A673 (cell line): ENCODE results near the gene ELF1. TPM values are rescaled to one million over a fixed set of nuclear protein-coding genes. Genes with fewer than 3 reads are reported as not detected.
A peak's percentile ranks its signal among the peaks of the same experiment; 100 is the strongest.

Source experiments
- BruUV-seq: library from RNA; stranded (reverse); fragments of 400-500 nt; replicated peaks from 2 replicates; lab custom pipeline; 2021; lab: Mats Ljungman, UMichigan
- CTCF ChIA-PET: fragments of 300-600 bp; sonication (Branson Sonifier 250); formaldehyde crosslinking; loops from one replicate; lab custom pipeline; 2022; ENCODE audit warnings: antibody characterized with exemption; lab: Charles Lee
- POLR2A ChIA-PET: fragments of 300-600 bp; sonication (Branson Sonifier 250); formaldehyde crosslinking; loops from one replicate; lab custom pipeline; 2022; ENCODE audit warnings: antibody characterized with exemption; ENCODE audit not compliant: low non-redundant PET; lab: Charles Lee
- DNase-seq: peaks from one replicate; pipeline ENCODE4 v3.0.0-alpha.2; 2015; ENCODE audit warnings: low spot score
- H3K27ac ChIP-seq: fragments of 200-600 bp; sonication (generic); 2 replicates; pipeline ENCODE4 v1.5.1; 2016; ENCODE audit warnings: mixed run types, low read depth, mild to moderate bottlenecking, mixed read lengths, antibody characterized with exemption, low read length; ENCODE audit not compliant: poor library complexity, severe bottlenecking
- H3K27me3 ChIP-seq: fragments of 200-600 bp; sonication (generic); replicated peaks from 2 replicates; pipeline ENCODE4 v1.6.1; 2017; ENCODE audit warnings: mixed run types, low read depth, mild to moderate bottlenecking, mixed read lengths, antibody characterized with exemption, low read length; ENCODE audit not compliant: insufficient read depth, poor library complexity
- H3K36me3 ChIP-seq: fragments of 200-600 bp; sonication (generic); 2 replicates; pipeline ENCODE4 v1.6.1; 2016; ENCODE audit warnings: mixed run types, mild to moderate bottlenecking, mixed read lengths, antibody characterized with exemption, low read length; ENCODE audit not compliant: insufficient read depth, poor library complexity, severe bottlenecking
- H3K4me1 ChIP-seq: fragments of 200-600 bp; sonication (generic); 2 replicates; pipeline ENCODE4 v1.6.1; 2017; ENCODE audit warnings: mixed run types, mild to moderate bottlenecking, mixed read lengths, antibody characterized with exemption, low read length; ENCODE audit not compliant: insufficient read depth, poor library complexity, severe bottlenecking
- H3K4me3 ChIP-seq: fragments of 200-600 bp; sonication (generic); 2 replicates; pipeline ENCODE4 v1.5.1; 2016; ENCODE audit warnings: low read depth, mixed run types, mild to moderate bottlenecking, mixed read lengths, low read length; ENCODE audit not compliant: poor library complexity, severe bottlenecking
- H3K9me3 ChIP-seq: fragments of 200-600 bp; sonication (generic); 2 replicates; pipeline ENCODE4 v1.6.1; 2016; ENCODE audit warnings: mixed run types, low read depth, mild to moderate bottlenecking, mixed read lengths, antibody characterized with exemption, low read length; ENCODE audit not compliant: poor library complexity, severe bottlenecking
- CTCF ChIP-seq: fragments of 300-800, 200-600 bp; sonication (generic); conservative IDR thresholded peaks from 2 replicates; pipeline ENCODE4 v1.5.1; 2017; ENCODE audit warnings: low read depth, mild to moderate bottlenecking, antibody characterized with exemption, low read length, moderate library complexity, mixed read lengths
- EZH2 ChIP-seq: fragments of 200-600 bp; sonication (generic); IDR thresholded peaks from 2 replicates; pipeline ENCODE4 v1.6.1; 2017; ENCODE audit warnings: borderline replicate concordance, low read depth, mild to moderate bottlenecking, mixed read lengths, antibody characterized with exemption, low read length; ENCODE audit not compliant: poor library complexity, severe bottlenecking
- intact Hi-C: fragments of 100-400 bp; cut with micrococcal nuclease; formaldehyde crosslinking; loops from one replicate; pipeline ENCODE4 v1.10.0; 2022; ENCODE audit not compliant: unreplicated experiment
- total RNA-seq: library from RNA; stranded (reverse); gene quantifications from 2 replicates; pipeline ENCODE4 v1.2.3, GENCODE V29; 2021

ELF1 gene
- total RNA-seq, 1 experiment from 2014 or later = 31.5 TPM

GRCh38 chr13:40940841-40941240, 78.3 kb downstream of the ELF1 start:
- DNase-seq = no peak
- no peak overlapping the region for H3K27ac ChIP-seq
- BruUV-seq = no TSS peak
- H3K4me3 ChIP-seq = no peak overlapping the region
- H3K36me3 ChIP-seq = peaks cover 6% of the 10 kb centered on the region
- H3K9me3 ChIP-seq = no peaks in the 10 kb centered on the region
- no peak for TF ChIP-seq CTCF
- TF ChIP-seq EZH2 = no peak
- no peaks in the 10 kb centered on the region for H3K4me1 ChIP-seq
- no peaks in the 10 kb centered on the region for H3K27me3 ChIP-seq
- intact Hi-C loops = no loop called here
- POLR2A ChIA-PET = no interaction called here
- CTCF ChIA-PET = no interaction called here

DNA sequence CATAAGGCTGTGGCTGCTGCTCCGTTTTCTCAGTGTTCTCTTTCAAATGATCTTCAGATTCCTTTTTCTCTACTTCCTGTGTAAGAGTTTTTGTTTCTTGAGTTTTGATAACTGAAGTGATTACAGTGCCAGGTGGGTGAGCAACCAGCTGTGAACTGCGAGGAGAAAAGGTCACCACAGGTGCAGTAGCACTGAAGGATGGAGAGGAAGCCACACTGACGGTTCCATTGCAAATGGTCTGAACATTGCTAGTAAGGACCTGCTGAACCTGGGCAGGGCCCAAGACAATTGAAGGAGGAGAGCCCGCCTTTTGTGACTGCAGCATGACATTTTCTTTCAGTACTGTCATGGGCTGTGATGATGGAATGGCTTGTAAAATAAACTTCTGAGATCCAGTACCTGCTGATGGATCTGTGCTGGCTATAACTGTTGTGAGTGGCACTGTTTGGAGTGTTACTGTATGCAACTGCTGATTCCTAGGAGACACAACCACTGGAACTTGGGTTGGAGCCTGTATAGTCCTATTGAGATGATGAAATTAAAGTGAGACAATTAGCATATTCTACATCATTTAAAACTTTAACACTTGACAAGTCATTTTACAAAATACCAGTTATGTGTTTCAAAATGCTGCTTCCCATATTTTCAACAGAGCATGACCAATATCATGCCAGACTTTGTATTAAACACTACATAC, 85.5 kb downstream of the ELF1 start:
- no peak for DNase-seq
- H3K36me3 ChIP-seq = peaks cover 13% of the 10 kb centered on the region
- no peak overlapping the region for H3K4me3 ChIP-seq
- H3K9me3 ChIP-seq = no peaks in the 10 kb centered on the region
- H3K27ac ChIP-seq = no peak overlapping the region
- ChIA-PET POLR2A (no interaction called here), CTCF (no interaction called here)
- TF ChIP-seq EZH2 (no peak), CTCF (no peak)
- intact Hi-C loops = no loop called here
- no peaks in the 10 kb centered on the region for H3K27me3 ChIP-seq
- no TSS peak for BruUV-seq
- H3K4me1 ChIP-seq = no peaks in the 10 kb centered on the region

DNA sequence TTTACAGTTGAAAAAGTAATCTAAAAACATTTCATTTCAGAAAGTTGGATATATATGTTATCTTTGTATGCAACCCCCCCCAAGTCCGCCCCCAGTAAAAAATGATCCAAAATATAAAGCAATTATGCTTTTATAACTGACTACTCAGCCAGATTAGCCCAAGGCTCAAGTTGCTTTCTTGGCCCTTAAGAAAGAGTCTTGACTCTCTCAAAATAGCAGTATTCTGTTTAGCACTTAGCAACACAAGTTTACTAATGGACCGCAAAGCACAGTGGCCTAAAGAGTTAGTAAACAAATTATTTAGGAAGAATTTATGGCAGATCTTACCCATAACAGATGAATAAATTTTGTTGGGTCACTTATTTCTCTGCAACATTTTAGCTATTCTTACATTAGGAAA, 86.9 kb downstream of the ELF1 start:
- TSS peak; percentile 15 for BruUV-seq
- Histone ChIP-seq H3K4me3 (no peak overlapping the region), H3K4me1 (no peaks in the 10 kb centered on the region), H3K9me3 (no peaks in the 10 kb centered on the region), H3K27me3 (no peaks in the 10 kb centered on the region), H3K27ac (no peak overlapping the region), H3K36me3 (peaks cover 13% of the 10 kb centered on the region)
- ChIA-PET CTCF (no interaction called here), POLR2A (no interaction called here)
- DNase-seq = no peak
- TF ChIP-seq CTCF (no peak), EZH2 (no peak)
- intact Hi-C loops = no loop called here
